Smooth muscle cell of the pulmonary artery (primary cell): ENCODE measurements around the gene SLF2. TPM values are rescaled to one million over a fixed set of nuclear protein-coding genes. Genes with fewer than 3 reads are reported as not detected.

Experiments used
- total RNA-seq: library from RNA; depleted of rRNA; stranded (reverse); fragments of >200 nt; gene quantifications from 2 replicates; pipeline ENCODE4 v1.2.3, GENCODE V29; 2014

SLF2 gene, protein sequence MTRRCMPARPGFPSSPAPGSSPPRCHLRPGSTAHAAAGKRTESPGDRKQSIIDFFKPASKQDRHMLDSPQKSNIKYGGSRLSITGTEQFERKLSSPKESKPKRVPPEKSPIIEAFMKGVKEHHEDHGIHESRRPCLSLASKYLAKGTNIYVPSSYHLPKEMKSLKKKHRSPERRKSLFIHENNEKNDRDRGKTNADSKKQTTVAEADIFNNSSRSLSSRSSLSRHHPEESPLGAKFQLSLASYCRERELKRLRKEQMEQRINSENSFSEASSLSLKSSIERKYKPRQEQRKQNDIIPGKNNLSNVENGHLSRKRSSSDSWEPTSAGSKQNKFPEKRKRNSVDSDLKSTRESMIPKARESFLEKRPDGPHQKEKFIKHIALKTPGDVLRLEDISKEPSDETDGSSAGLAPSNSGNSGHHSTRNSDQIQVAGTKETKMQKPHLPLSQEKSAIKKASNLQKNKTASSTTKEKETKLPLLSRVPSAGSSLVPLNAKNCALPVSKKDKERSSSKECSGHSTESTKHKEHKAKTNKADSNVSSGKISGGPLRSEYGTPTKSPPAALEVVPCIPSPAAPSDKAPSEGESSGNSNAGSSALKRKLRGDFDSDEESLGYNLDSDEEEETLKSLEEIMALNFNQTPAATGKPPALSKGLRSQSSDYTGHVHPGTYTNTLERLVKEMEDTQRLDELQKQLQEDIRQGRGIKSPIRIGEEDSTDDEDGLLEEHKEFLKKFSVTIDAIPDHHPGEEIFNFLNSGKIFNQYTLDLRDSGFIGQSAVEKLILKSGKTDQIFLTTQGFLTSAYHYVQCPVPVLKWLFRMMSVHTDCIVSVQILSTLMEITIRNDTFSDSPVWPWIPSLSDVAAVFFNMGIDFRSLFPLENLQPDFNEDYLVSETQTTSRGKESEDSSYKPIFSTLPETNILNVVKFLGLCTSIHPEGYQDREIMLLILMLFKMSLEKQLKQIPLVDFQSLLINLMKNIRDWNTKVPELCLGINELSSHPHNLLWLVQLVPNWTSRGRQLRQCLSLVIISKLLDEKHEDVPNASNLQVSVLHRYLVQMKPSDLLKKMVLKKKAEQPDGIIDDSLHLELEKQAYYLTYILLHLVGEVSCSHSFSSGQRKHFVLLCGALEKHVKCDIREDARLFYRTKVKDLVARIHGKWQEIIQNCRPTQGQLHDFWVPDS
- total RNA-seq: 24.4 and 27.2 TPM in 2 replicates

DNA sequence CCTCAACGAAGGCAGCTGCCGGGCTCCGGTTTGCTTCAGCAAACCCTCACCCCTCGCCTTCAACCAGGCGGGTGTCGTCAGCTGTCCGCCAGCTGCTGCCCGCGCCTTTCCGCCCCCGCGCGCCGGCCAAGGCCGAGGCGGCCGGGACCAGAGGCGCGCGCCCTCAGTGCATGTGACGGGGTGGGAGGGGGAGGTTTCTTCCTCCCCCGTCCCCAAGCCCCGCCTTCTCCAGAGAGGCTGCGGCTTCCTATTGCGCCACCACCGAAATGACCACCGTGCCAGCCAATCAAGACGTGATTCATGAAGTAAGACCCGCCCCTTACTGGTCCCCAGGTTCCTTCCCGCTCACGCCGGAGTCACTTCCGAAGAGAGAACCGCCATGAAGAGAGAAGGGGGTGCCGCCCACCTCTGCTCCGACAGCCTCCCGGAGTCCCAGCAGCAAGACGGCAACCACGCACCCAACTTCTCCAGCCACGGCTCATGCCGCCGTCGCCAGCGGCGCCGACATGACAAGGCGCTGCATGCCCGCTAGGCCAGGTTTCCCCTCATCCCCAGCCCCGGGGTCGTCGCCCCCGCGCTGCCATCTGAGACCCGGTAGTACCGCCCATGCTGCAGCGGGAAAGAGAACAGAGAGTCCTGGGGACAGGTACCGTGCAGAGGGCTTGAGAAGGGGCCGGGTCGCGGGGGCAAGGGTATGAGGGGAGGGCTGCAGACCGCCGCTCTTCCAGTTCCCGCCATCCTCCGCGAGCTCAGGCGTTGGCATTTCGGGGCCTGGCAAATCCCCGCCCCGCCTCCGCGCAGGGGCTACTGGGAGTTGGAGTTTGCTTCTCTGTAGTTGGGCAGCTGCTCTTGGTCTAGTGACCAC lies at the start of gene SLF2:
SLF2 (plus strand) TSS at position 359 of the 865 bp plus-strand sequence; CDS start at position 507, 148 bp downstream.

DNA sequence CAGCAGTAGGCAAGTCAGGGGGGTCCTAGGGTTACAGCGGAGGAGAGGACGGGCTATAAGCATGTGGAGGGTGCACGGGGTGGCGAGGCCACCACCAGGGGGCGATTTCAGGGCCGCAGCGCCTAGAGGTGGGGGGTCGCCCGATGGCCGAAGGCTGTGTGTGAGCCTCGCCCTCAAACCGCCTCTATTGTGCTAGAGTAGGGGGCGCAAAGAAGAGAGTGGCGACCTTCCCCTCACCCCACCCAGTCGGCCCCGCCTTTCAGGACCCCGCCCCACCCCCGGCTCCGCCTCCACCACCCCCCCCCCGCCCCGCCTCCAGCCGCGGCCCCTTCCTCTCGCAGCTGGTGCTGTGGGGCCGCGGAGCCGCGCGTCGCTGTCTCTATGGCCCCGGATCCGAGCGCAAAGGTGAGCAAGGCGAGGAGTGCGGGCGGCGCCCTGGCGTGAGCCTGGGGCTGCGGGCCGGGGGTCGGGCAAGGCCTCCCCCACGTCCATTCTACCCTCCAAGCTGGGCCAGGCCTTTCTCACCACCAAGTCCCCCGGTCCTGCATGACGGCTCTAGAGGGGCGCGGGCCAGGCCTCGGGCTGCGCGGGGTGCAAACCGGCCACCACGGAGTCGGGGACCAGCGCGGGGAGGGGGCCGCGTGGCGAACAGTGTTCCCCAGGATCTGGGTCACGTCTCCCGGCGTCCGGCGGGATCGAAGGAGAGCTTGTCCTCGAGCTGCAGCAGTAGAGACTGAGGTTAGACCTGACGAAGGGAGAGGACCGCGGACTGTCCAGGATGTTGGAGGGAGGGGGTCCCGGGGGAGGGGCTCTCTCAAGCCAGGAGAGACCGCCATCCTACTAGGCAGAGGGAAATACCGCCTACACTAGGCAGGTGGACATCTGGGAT lies 56.7 kb downstream of the SLF2 start, which contains the start of gene SEMA4G:
SEMA4G (plus strand) TSS at position 318 of the 889 bp plus-strand sequence. CDS start 3,409 bp downstream, outside the sequence.

DNA sequence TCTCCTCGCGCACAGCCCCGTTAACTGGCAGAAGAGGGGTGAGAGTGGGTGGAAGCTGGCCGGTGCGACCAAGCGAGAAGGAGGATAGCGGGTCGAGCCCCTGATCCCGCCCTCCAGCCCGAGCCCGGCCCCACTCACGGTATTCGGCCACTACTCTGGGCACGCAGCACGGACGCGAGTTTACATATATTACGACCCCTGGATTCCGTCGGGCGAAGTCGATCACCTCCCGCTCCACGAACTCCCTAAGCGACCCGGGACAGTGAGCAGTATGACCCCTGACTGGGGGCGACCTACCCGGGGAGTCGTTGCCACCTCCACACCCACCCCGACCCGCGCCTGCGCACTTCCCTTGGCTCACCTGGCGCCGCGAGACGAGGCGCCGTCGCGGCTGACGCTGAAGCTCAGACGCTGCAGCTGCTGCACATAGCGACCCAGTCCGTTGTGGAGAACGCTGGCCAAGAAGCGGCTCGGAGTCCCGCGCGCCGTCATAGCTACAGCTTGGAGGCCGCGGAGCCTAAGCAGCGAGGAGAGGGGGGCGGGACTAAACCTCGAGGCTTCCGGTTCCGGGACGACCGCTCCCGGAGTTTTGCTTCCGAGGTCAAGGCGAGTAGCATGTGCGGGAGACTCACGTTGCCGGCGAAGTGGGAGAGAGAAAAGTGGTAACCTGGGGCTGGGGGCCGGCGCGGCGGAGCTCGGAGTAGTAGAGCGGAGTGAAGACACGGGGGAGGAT lies 74.4 kb downstream of the SLF2 start, which contains the start of the genes MRPL43 and TWNK:
MRPL43 (minus strand) TSS at position 546 of the 733 bp plus-strand sequence; CDS start at position 492, 54 bp downstream.
TWNK (plus strand) TSS at position 592 of the 733 bp plus-strand sequence. CDS start 668 bp downstream, outside the sequence.

DNA sequence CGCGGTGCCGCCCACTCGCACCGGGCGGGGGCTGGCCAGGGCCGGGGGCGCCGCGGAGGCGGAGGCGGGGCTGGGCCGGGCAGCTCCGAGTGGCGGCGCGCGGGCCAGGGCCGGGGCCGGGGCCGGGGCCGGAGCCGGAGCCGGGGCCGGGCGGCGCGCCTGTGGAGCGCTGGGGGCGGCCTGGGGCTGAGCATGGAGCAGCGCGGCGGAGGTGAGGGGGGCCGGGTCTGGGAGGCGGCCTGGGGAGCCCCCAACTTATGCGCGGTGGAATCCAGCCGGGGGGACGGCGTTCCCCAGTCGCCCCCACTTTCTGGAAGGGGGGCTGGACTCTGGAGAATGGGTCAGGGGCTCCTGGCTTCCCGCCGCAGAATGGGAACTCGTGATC lies 87.0 kb downstream of the SLF2 start, which contains the start of gene LZTS2:
LZTS2 (plus strand) TSS at position 67 of the 385 bp plus-strand sequence. CDS start 2,731 bp downstream, outside the sequence.

Other genes with a start within 250 kb of the SLF2 start
- gene PAX2, start 167.4 kb upstream of the SLF2 start, total RNA-seq: not detected in 2 replicates
- 2.2 and 3.0 TPM in 2 replicates for gene SEMA4G, start 56.5 kb downstream of the SLF2 start, total RNA-seq
- 51.2 and 52.2 TPM in 2 replicates for gene MRPL43, start 74.5 kb downstream of the SLF2 start, total RNA-seq
- 5.6 and 11.8 TPM in 2 replicates for gene TWNK, start 74.6 kb downstream of the SLF2 start, total RNA-seq
- gene LZTS2, start 86.8 kb downstream of the SLF2 start, total RNA-seq: 129 and 152 TPM in 2 replicates
- 2.8 and 5.5 TPM in 2 replicates for gene PDZD7, start 118.2 kb downstream of the SLF2 start, total RNA-seq
- gene SFXN3, start 118.3 kb downstream of the SLF2 start, total RNA-seq: 97.7 and 107 TPM in 2 replicates
- 26.8 and 29.1 TPM in 2 replicates for gene KAZALD1, start 149.0 kb downstream of the SLF2 start, total RNA-seq
- gene TLX1, start 218.3 kb downstream of the SLF2 start, total RNA-seq: not detected in 2 replicates